ENCODE results near the gene SMIM5.
"Not testable (repeated sequence)": the region's sequence is repeated elsewhere in the genome, so short reads cannot be mapped to it uniquely, and the experiment has no call there.

Gene SMIM5

GRCh38 chr17:75635610-75636202 lies 2.5 kb downstream of the SMIM5 start:
- H3K4me3 ChIP-seq (ENCODE audit: low read depth, low read length): no peak overlapping the region
- no peak for DNase-seq (ENCODE audit: low read depth)
- TF ChIP-seq, protein P1, sequence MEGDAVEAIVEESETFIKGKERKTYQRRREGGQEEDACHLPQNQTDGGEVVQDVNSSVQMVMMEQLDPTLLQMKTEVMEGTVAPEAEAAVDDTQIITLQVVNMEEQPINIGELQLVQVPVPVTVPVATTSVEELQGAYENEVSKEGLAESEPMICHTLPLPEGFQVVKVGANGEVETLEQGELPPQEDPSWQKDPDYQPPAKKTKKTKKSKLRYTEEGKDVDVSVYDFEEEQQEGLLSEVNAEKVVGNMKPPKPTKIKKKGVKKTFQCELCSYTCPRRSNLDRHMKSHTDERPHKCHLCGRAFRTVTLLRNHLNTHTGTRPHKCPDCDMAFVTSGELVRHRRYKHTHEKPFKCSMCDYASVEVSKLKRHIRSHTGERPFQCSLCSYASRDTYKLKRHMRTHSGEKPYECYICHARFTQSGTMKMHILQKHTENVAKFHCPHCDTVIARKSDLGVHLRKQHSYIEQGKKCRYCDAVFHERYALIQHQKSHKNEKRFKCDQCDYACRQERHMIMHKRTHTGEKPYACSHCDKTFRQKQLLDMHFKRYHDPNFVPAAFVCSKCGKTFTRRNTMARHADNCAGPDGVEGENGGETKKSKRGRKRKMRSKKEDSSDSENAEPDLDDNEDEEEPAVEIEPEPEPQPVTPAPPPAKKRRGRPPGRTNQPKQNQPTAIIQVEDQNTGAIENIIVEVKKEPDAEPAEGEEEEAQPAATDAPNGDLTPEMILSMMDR (IDR thresholded peaks at IDR 0.05; ENCODE audit: insufficient read depth, low read depth, low read length, missing control alignments): no peak

DNA sequence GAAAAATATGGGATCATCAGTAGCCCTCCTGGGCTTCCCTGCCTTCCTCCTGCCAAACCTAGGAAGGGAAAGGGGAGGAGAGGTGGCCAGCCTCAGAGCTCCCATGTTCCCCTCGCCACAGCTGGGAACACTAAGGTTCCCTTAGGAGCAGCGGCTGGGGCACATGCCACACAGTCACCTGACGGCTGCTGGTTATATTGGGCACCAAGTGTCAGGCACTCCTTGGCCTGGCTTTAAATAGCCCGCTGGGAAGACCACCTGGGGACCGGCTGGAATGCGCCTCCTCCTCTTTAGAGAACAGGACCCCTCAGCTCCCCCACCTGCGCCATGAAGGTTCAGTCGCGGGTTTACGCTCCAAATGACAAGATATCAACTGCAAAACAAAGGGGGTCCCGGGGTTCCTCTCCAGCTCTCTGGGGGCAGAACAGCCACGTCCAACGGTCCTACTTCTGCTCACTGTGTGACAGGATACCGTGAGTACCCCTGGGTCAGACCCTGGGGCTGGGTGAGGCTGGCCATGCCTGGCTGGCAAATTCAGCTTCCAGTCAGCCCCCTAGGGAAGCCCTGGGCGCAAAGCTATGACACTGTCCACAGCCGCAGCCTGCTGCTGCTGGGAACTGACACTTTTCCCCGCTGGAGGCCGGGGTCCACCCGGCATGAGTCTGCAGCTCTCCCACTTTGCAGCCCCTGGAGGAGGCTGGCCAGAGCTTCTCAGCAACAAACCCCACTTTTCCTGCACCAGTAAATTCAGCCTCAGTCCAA lies 3.3 kb downstream of the SMIM5 start:
- no peak for DNase-seq (ENCODE audit: low read depth)
- H3K4me3 ChIP-seq (ENCODE audit: low read depth, low read length): no peak overlapping the region
- TF ChIP-seq, protein P1 (IDR thresholded peaks at IDR 0.05; ENCODE audit: insufficient read depth, low read depth, low read length, missing control alignments): no peak

GRCh38 chr17:75637143-75637538 lies 3.9 kb downstream of the SMIM5 start:
- no peak for DNase-seq (ENCODE audit: low read depth)
- TF ChIP-seq, protein P1 (IDR thresholded peaks at IDR 0.05; ENCODE audit: insufficient read depth, low read depth, low read length, missing control alignments): no peak
- H3K4me3 ChIP-seq (ENCODE audit: low read depth, low read length): no peak overlapping the region

GRCh38 chr17:75637551-75637950 lies 4.3 kb downstream of the SMIM5 start:
- H3K4me3 ChIP-seq (ENCODE audit: low read depth, low read length): no peak overlapping the region
- DNase-seq (ENCODE audit: low read depth): no peak
- TF ChIP-seq, protein P1 (IDR thresholded peaks at IDR 0.05; ENCODE audit: insufficient read depth, low read depth, low read length, missing control alignments): no peak

DNA sequence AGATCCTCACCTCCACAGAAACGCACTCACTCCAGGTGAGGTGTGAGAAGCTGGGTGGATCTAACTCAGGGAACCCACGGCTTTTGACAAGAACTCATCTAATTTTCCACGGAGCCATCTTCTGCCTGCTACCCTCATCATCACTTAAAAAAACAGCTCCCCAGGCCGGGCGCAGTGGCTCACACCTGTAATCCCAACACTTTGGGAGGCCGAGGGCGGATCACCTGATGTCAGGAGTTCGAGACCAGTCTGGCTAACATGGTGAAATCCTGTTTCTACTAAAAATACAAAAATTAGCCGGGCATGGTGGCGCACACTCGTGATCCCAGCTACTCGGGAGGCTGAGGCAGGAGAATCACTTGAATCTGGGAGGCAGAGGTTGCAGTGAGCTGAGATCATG lies 4.8 kb downstream of the SMIM5 start:
- not testable (repeated sequence) for H3K4me3 ChIP-seq (ENCODE audit: low read depth, low read length); DNase-seq (ENCODE audit: low read depth)

- H3K4me3 ChIP-seq (ENCODE audit: low read depth, low read length): no peak overlapping the region
- TF ChIP-seq, protein P1 (IDR thresholded peaks at IDR 0.05; ENCODE audit: insufficient read depth, low read depth, low read length, missing control alignments): no peak
- DNase-seq (ENCODE audit: low read depth): no peak
Observed at GRCh38 chr17:75638893-75639292, 5.7 kb downstream of the SMIM5 start.

- TF ChIP-seq, protein P1 (IDR thresholded peaks at IDR 0.05; ENCODE audit: insufficient read depth, low read depth, low read length, missing control alignments): no peak
- no peak for DNase-seq (ENCODE audit: low read depth)
- H3K4me3 ChIP-seq (ENCODE audit: low read depth, low read length): no peak overlapping the region
Observed at GRCh38 chr17:75639327-75639726, 6.1 kb downstream of the SMIM5 start.
